NCI-H69 (cell line): ENCODE results near the gene TLK1.
A peak's percentile ranks its signal among the peaks of the same experiment; 100 is the strongest.

Experiments
- DNase-seq: peaks from one replicate; lab custom pipeline; 2025; lab: John Stamatoyannopoulos, UW

Gene TLK1

DNA sequence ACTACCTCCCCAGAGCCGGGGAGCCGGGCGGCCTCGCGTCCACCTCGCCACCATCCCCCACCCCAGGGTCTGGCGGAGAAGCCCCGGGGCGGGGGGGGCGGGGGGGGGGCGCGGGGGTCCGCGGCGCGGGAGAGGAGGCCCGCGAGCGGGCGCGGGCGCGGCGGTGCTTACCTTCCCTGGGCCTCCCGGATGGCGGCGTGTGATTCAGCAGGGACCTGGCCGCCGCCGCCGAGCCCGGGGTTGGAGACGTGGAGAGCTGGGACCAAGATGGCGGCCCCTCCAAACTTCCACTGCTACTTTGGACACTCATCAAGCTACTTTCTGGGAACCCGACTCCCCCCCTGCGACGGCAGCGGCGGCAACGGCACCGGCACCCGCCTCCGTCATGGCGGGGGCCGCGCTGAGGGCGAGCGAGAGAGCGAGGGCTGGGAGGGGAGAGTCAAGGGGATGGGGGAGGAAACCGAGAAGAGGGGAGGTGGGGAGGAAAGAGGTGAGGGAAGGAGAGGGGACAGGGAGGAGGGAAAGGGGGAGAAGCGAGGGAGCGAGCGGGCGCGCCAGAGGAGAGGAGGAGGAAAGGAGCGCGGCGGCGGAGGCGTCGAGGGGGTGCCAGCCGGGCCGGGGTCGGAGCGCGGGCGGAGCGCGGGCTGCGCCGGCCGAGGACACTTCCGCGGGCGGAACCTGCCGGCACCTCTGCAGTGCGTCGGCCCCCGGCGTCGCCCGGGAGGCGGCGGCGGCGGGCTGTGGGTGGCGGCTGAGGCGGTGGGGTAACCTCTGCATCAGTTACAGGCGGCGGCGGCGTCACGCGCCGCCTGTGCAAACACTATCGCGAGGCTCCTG is at the start of gene TLK1:
TSS of gene TLK1 (minus strand) at position 775 of the 837 bp plus-strand sequence. CDS start at position 310, 465 bp downstream.
- DNase-seq: peak; percentile 89

DNA sequence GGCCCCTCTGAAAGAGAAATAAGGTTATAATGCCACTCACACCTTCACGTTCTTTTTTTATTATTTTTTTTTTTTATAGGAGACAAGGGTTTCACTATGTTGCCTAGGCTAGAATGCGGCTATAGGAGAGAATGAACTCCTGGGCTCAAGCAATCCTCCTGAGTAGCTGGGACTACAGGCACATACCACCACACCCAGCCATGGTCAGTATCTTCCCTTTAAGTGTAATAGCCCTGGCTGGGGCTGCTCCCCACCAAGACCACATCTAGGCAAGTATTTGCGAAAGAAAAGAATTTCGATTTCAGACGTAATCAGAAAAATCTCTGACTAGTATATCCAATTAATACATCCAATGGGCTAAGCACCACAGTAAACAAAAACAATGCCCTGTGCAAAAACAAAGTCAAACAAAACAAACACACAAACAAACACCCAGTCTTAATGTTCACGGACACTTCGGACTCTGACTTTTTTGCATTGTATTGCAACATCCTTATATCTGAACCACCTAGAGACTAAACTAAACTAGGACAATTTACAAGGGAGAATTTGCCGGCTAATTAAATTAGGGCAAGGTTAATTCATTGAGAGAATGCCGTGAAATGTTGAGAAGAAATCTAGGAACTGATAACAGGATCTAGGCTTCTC is 49.6 kb upstream of the TLK1 start:
- DNase-seq: no peak

DNA sequence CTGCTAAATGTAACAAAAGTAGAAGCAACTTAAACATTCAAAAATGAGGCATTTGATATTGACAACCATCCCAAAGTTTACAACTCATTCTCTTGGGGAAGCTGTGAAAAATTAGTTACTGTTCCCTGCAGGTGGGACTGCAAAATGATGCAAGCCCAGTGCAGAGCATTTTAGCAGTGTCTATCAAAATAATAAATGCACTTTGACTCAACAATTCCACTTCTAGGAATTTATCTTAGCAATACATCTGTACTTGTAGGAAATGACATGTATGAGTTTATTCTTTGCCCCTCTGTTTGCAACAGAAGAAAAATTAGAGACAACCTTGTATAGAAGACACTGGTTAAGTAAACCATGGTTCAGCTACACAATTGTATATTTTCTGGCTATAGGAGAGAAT is 48.0 kb upstream of the TLK1 start:
- DNase-seq: no peak

DNA sequence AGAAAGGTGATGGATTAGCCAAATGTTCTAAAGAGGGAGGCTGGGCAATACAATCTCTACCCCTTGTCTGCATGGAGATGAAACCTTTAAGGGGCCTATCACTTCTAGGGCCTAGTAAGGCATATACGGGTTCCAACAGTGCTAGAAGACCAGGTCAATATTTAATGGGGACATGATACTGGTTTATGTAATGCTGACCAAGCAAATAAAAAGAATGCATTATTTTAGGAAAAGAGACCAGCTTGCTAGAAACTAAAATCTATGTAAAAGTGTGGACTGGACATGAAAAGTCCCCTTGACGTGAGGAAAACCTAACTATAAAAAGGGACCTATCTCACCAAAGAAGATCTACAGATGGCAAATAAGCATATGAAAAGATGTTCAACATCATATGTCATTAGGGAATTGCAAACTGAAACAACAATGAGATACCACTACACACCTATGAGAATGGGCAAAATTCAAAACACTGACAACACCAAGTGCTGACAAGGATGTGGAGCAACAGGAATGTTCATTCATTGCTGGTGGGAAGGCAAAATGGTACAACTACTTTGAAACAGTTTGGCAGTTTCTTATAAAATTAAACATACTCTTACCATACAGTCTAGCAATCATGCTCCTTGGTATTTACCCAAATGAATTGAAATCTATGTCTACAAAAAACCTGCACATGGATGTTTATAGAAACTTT is 45.9 kb upstream of the TLK1 start:
- no peak for DNase-seq

DNA sequence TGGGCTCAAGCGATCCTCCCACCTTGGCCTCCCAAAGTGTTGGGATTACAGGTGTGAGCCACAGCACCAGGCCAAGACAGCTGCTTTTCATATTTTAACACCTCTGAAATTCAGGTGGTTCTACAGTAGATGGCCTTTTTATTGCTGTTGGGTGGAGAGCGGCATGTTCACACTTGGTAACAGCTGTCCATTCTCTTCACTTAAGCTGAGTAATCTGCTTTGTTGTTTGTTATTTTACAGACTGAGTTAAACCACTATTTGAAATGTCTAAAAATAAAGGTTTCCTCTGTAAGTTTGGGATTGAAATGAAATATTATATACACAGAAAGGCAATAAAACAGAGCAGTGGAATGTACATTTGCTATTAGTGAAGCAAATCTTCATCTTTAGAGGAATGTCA is 44.9 kb upstream of the TLK1 start:
- no peak for DNase-seq

DNA sequence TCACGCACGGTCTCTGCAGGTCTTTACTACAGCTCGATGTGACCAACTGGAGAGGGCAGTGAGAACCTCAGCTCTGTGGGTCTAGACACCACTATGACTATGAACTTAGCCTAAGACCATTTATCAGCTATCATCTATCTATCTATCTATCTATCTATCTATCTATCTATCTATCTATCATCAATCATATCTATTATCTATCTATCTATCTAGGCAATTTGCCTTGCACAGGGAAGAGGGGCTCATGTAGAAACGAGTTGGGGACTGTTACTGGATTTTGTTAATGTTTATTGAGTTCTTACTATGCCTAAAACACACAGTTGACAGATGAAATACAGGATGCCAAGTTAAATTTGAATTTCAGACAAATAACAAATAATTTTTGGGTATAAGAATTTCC is 41.1 kb upstream of the TLK1 start:
- no peak for DNase-seq

DNA sequence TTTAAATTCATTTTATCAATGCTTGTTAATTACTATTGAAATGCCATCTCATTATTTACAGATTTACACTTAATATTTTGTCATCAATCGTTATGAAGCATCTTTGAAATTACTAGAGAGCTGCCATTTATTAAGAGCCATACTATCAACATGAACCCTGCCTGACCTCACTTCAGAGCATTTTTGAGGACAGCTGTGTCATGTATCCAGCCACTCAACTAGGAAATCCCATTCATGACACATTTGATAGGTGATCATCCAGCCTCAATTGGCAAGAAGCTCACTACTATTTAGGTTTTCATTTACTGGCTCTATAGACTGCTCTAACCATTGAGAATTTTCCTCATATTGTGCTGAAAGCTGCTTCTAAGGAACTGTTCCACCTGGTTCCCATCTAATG is 40.6 kb upstream of the TLK1 start:
- no peak for DNase-seq

DNA sequence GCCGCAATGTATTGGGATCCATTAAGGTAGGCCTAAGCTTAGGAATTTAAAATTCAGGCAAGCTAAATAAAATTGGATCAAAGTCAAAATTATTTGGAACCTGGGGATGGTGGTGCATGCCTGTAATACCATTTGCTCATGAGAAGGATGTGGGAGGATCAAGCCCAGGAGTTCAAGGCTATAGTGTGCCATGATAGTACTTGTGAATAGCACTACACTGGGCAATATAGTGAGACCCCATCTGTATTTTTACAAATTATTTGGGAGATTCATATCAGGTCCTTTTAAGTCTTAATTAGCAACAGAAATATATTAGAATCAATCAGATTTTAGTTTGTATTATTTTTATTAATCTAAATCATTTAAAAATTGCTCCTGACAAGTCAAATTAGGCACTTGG is 39.8 kb upstream of the TLK1 start:
- DNase-seq: no peak

DNA sequence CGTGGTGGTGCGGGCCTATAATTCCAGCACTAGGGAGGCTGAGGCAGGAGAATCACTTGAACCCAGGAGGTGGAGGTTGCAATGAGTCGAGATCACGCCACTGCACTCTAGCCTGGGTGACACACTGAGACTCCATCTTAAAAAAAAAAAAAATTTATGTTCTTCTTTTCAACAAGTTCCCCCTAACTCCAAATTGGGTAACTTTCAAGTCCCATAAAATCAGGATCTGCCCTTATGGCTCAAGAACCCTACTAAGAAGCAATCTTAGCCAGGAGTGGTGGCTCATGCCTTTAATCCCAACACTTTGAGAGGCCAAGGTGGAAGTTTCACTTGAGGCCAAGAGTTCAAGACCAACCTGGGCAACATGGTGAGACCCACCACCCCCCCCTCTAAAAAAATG is 30.3 kb upstream of the TLK1 start:
- DNase-seq: no peak

DNA sequence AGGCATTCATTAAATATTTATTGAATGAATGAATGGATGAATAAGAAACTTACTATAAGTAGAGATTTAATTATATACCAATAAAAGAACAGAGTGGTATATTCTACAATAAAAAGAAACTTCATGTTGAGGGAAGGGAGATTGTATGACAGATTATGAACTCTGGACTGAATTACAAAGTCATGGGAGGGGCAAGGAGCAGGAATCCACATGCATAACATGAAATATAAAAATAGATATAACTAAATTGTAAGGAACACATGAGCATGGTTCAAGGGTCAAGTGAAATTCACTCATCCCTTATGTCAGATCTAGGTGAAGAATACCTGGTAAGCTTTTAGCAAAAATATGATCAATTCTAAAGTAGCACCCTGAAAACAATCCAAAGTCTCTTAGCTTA is 27.1 kb upstream of the TLK1 start:
- no peak for DNase-seq

DNA sequence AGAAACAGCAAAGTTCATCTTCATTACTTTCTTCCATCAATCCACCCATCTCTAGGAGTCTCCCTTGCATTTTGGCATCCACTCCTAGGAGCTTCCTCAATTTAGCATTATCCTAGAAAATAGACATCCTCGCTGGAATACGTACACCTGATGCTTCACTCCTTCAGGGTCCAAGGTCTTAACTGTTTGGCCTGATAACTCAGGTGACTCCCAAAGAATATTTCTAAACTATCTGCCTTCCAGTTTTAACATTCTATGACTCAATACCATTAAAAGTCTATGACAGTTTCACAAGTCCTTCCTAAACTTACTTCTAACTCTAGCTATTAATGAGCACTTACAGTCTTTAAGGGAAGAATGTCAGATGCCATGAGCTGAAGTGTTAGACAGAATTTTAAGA is 26.5 kb upstream of the TLK1 start:
- no peak for DNase-seq

DNA sequence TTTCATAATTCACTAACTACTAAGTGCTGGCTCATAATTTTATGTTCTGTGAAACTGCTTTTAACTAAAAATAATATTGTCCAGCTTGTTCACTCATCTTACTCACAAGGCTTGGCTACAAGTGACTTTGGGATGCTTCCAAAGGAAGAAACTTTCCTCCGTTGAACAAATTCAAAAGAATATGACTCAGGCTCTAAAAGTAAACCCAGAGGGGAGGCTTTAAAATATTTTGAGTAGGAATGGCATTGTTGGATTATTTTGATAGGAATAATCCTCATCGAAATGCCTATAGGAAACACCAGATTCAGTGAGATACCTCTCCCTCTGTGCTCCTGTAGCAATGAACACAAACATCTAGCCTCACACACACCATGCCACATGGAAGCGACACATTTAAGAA is 25.2 kb upstream of the TLK1 start:
- DNase-seq: no peak

DNA sequence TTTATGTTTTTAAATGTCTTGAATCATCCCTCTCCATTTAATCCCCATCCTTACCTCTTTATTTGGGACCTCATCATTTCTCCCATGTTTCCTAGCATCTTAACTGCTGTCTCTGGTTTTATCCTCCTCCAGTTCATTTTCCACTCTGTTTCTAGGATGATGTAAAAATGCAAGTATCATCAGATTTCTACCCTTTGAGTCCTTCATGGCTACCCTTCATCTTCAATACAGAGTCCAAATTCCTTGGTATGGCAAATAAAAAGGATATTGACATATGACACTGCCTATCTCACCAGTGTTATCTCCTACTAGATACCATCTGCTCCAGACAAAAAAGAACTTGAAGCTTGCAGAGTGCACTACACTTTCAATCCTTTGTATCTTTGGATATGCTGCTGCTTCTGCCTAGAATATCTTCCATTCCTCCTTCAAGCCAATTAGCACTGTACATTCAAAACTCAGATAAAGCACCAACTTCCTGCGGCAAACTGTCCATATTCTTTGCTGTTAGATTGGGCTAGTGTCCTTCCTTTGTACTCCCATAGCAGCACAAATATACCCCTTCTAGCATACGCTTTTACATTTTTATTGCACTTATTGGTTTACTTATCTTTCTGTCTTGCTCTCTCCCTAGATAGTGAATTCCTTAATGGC is 24.6 kb upstream of the TLK1 start:
- no peak for DNase-seq

DNA sequence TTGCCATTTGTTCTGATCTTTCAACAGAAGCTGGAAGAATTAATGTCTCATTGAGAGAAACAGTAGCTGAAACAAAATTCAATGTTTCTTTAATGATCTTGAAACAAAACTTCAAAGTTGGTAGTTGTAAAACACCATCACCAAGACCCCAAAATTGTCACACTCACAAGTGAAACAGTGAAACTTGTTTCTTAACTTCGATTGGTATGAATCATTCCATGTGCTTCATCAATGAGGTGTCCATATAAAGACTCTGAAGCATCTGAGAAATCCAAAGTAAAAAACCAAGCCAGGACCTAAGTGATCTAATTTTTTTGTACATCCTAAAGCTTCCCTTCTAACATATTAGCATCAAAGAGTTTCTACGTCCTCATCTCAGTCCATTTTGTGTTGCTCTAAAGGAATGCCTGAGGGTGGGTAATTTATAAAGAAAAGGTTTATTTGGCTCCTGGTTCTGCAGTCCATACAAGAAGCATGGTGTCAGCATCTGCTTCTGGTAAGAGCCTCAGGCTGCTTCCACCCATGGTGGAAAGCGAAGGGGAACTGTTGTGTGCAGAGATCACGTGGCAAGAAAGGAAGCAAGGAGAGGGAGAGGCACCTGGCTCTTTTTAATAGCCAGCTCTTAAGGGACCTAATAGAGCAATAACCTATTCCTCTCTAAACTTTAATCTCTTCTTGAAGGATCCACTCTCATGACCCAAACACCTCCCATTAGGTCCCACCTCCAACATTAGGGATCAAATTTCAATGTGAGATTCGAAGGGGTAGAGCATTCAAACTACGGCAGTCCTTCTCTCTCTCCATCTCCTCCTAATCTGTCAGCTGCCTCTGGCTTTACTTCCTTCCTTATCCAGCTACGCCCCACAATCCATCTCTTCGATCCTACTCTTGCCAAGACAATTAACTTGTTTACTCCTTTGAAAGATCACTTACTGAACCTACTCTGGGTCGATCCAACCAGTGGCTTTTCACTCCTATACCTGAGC is 20.7 kb upstream of the TLK1 start:
- DNase-seq: no peak

DNA sequence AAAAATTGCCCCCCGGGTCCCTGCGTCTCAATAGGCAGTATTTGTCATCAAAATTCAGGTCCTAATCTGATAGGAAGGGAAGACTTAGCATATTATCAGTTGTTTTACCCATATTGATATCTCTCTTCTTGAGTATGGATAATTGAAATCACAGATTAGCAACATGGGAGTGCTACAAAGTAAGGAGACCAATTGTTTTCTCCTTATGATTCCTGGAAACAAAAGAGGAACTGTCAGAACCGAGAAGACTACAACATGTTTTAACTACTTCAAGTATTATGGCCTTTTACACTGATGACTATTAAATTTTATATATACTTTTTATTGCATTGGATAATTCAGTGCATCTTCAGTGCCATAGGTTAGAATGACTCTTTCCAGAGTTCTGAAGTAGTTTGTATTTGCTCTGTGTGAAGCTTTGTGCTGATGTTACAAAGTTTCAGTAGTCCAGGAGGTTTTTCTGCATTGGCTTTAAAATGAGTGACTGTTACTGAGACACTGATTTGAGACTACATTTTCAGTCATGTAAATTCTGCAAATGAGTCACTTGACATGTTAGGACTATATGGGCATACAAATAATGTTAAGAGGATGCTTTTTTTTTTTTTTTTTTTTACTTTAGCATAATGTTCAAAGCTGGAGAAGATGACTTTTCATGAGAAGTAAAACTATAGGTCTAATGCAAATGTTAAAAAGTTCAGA is 19.7 kb upstream of the TLK1 start:
- DNase-seq: no peak

DNA sequence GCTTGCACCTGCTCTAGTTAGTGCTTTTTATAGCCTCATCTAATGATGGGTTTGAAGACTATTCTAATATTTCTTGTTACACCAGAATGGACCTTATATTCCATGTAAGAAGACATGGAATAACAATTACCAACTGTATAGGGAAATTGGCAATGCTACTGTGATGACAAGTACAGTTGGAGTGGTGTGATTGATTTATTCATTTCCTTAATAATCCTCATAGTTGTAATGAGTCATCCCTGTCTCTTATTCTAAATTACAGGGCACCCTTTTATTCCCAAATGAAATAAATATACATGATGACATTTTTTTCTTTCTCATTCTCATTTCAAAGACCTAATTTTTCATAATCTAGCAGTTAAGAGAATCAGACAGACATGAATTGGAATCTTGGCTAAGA is 18.3 kb upstream of the TLK1 start:
- DNase-seq: peak; percentile 34

DNA sequence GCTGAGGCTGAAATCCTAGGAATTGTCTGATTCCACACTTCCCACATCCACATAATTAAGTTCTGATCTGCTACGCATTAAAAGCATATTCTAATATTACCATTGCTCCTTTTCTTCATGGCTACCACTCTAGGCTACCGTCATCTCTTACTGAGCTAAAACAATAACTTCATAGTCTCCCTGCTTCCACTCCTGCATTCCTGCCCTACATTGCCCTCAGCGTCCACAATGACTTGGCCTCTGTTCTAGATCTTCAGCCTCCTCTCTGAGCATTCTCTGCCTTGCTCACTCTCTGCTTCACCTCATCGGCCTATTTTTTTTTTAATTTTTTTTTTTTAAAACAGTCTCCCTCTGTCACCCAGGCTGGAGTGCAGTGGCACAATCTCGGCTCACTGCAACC is 15.8 kb upstream of the TLK1 start:
- DNase-seq: no peak

DNA sequence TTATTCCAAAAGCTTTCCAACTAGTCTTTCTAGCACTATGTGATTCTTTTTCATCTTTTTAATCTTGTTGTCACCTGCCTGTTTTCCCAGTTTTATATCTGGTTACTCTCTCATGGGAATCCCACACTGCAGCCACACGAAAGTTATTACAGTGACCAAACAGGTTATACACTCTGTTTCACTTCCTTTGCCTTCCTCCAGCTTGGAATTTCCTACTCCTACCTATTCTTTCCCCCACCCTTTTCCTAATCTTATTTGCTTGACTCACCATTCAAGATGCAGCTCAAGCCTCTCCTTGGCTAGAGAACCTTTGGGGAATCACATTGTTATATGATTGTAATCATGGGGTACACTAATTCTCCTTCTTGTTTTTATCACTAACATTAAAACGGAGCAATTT is 13.4 kb upstream of the TLK1 start:
- no peak for DNase-seq

DNA sequence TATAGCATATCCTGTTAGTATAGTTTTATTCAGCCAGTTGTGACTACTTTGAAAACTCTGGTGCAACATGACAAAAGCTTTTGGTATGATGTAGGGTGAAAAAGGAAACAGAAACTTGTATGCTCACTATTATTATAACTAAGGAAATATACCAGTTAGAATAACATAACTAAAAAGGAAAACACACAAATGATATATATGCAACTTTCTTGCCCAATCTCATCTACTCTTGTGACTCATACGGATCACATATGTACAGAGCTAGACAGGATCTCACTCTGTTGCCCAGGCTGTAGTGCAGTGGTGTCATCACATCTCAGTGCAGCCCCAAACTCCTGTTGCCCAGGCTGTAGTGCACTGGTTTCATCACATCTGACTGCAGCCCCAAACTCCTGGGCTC is 12.4 kb upstream of the TLK1 start:
- DNase-seq: no peak

DNA sequence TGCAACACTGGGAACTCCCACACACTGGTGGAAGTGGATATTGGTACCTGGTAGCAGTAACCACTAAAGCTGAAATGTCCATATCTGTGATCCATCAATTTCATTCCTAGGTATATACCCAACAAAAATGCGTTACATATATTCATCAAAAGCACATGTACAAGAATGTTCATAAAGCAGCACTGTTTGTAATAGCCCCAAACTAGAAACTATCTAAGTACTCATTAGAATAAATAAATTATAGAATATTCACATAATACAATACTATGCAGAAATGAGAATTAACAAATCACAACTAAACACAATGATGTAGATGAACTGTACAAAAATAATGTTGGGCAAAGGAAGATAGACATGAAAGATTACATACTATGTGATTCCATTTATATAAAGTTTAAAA is 11.1 kb upstream of the TLK1 start:
- DNase-seq: no peak

DNA sequence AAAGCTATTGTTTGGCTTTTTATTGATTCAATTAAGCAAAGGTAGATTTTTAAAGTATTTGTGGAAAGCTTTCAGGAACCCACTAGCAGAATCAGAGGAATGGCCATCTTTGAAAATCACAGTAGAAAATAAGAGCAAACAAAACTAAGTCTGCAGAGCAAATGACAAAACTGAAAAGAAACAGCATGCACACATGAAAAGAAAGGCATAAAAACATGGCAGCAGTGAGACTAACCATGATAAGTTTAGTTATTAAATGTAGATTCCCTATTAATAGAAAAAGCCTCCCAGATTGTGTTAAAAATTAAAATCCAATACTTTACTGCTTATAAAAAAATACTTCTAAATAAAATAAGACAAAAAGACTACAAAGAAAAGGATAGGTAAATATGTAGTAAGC is 9.1 kb upstream of the TLK1 start:
- no peak for DNase-seq
